Kidney glomerular epithelial cell (primary cell): ENCODE measurements around the gene DCT.
"Not testable (repeated sequence)": the region's sequence is repeated elsewhere in the genome, so short reads cannot be mapped to it uniquely, and the experiment has no call there.

Experiments
- DNase-seq: peaks from one replicate; lab custom pipeline; 2025; lab: John Stamatoyannopoulos, UW

Gene DCT

GRCh38 chr13:94479616-94480015, at the start of gene DCT:
Gene DCT (minus strand): TSS chr13:94479682. CDS start chr13:94479255, 427 bp downstream.
- no peak for DNase-seq

GRCh38 chr13:94526956-94527355, 47.5 kb upstream of the DCT start:
- DNase-seq = not testable (repeated sequence)

GRCh38 chr13:94525781-94526180, 46.3 kb upstream of the DCT start:
- DNase-seq = no peak

- no peak for DNase-seq
Observed at GRCh38 chr13:94524407-94524806, 44.9 kb upstream of the DCT start.

- no peak for DNase-seq
Observed at GRCh38 chr13:94520001-94520400, 40.5 kb upstream of the DCT start.

- no peak for DNase-seq
Observed at GRCh38 chr13:94516456-94516855, 37.0 kb upstream of the DCT start.

GRCh38 chr13:94515911-94516310, 36.4 kb upstream of the DCT start:
- DNase-seq = no peak

GRCh38 chr13:94515374-94515773, 35.9 kb upstream of the DCT start:
- DNase-seq = no peak

GRCh38 chr13:94513026-94513425, 33.5 kb upstream of the DCT start:
- DNase-seq = no peak

GRCh38 chr13:94505730-94506129, 26.2 kb upstream of the DCT start:
- DNase-seq = no peak

GRCh38 chr13:94503851-94504250, 24.4 kb upstream of the DCT start:
- DNase-seq = no peak

- not testable (repeated sequence) for DNase-seq
Observed at GRCh38 chr13:94498831-94499230, 19.3 kb upstream of the DCT start.

GRCh38 chr13:94495806-94496205, 16.3 kb upstream of the DCT start:
- DNase-seq = no peak

- no peak for DNase-seq
Observed at GRCh38 chr13:94494026-94494425, 14.5 kb upstream of the DCT start.

GRCh38 chr13:94487043-94487442, 7.6 kb upstream of the DCT start:
- no peak for DNase-seq

- DNase-seq = no peak
Observed at GRCh38 chr13:94483970-94484369, 4.5 kb upstream of the DCT start.

GRCh38 chr13:94481941-94482340, 2.5 kb upstream of the DCT start:
- DNase-seq = peak; percentile 84

GRCh38 chr13:94480672-94481145, 1.2 kb upstream of the DCT start:
- DNase-seq = peak; percentile 5

GRCh38 chr13:94478913-94479312, 569 bp downstream of the DCT start:
- DNase-seq = no peak

- DNase-seq = no peak
Observed at GRCh38 chr13:94470126-94470525, 9.4 kb downstream of the DCT start.

- DNase-seq = no peak
Observed at GRCh38 chr13:94464771-94465170, 14.7 kb downstream of the DCT start.

GRCh38 chr13:94462670-94463069, 16.8 kb downstream of the DCT start:
- DNase-seq = no peak

GRCh38 chr13:94459116-94459515, 20.4 kb downstream of the DCT start:
- DNase-seq = no peak

- DNase-seq = no peak
Observed at GRCh38 chr13:94455414-94455813, 24.1 kb downstream of the DCT start.

- DNase-seq = no peak
Observed at GRCh38 chr13:94454906-94455305, 24.6 kb downstream of the DCT start.
